H1 (cell line): ENCODE measurements around the gene DOHH. TPM values are rescaled to one million over a fixed set of nuclear protein-coding genes. Genes with fewer than 3 reads are reported as not detected.
A peak's percentile ranks its signal among the peaks of the same experiment; 100 is the strongest.

Experiments used
- CTCF ChIA-PET: fragments of 300-600 bp; sonication (Branson Sonifier 250); formaldehyde crosslinking; loops from one replicate; lab custom pipeline; 2021; ENCODE audit not compliant: partially characterized antibody; lab: Charles Lee
- POLR2A ChIA-PET: fragments of 300-600 bp; sonication (Branson Sonifier 250); formaldehyde crosslinking; loops from one replicate; lab custom pipeline; 2021; ENCODE audit warnings: inconsistent platforms; ENCODE audit not compliant: partially characterized antibody; lab: Charles Lee
- DNase-seq, 2 experiments: peaks; one replicate each; pipeline versions ENCODE4 v3.0.0 to v3.0.0-alpha.2; 2010 to 2022; ENCODE audit warnings: low spot score in 2 of 2, low read depth in 1 of 2, mixed read lengths in 1 of 2
- FAIRE-seq: peaks from 2 replicates; lab custom pipeline; 2011; peaks lifted over from hg19 to GRCh38; lab: Jason Lieb, UNC
- H2AFZ ChIP-seq: 2 replicates; pipeline ENCODE4 v1.8.1; 2012; ENCODE audit warnings: low read length, inconsistent platforms
- H2AK5ac ChIP-seq: 2 replicates; pipeline ENCODE4 v1.6.1; 2013; ENCODE audit warnings: low read depth, low read length
- H2BK120ac ChIP-seq: replicated peaks from 2 replicates; pipeline ENCODE3; 2013; ENCODE audit warnings: low read depth, low read length, inconsistent platforms
- H2BK12ac ChIP-seq: 2 replicates; pipeline ENCODE4 v1.6.1; 2013; ENCODE audit warnings: low read depth, low read length
- H2BK15ac ChIP-seq: 2 replicates; pipeline ENCODE4 v1.6.1; 2013; ENCODE audit warnings: low read length
- H2BK20ac ChIP-seq: 2 replicates; pipeline ENCODE4 v1.6.1; 2013; ENCODE audit warnings: low read length
- H2BK5ac ChIP-seq: 2 replicates; pipeline ENCODE4 v1.6.1; 2013; ENCODE audit warnings: low read depth, low read length
- H3K14ac ChIP-seq: 2 replicates; pipeline ENCODE4 v1.6.1; 2013; ENCODE audit warnings: inconsistent platforms; ENCODE audit not compliant: insufficient read length
- H3K18ac ChIP-seq: 2 replicates; pipeline ENCODE4 v1.6.1; 2013; ENCODE audit warnings: low read length; ENCODE audit errors: extremely low read depth
- H3K23ac ChIP-seq: 2 replicates; pipeline ENCODE4 v1.6.1; 2013; ENCODE audit warnings: inconsistent platforms; ENCODE audit not compliant: insufficient read length
- H3K23me2 ChIP-seq: 2 replicates; pipeline ENCODE4 v1.6.1; 2013; ENCODE audit warnings: low read depth, low read length
- H3K27ac ChIP-seq: 2 replicates; pipeline ENCODE4 v1.6.1; 2011; ENCODE audit warnings: low read depth, low read length, inconsistent platforms
- H3K27me3 ChIP-seq, 4 experiments: replicated peaks in 1 of 4; 1 replicate in 1 of 4; 2 replicates in 3 of 4; pipeline versions ENCODE4 v1.6.1 to v1.8.1; 2011 to 2013; ENCODE audit warnings: low read length in 3 of 4, mild to moderate bottlenecking in 3 of 4, inconsistent platforms in 2 of 4, mixed read lengths in 2 of 4, moderate library complexity in 1 of 4; ENCODE audit not compliant: control insufficient read depth in 3 of 4, insufficient read depth in 3 of 4; ENCODE audit errors: extremely low read depth in 1 of 4
- H3K36me3 ChIP-seq, 4 experiments: 2 replicates each; pipeline versions ENCODE4 v1.6.1 to v1.8.1; 2011 to 2013; ENCODE audit warnings: mild to moderate bottlenecking in 4 of 4, low read length in 3 of 4, moderate library complexity in 2 of 4, control low read depth in 1 of 4, inconsistent platforms in 1 of 4; ENCODE audit not compliant: insufficient read depth in 4 of 4, control insufficient read depth in 2 of 4
- H3K4ac ChIP-seq: replicated peaks from 2 replicates; pipeline ENCODE3; 2013; ENCODE audit warnings: low read length, low read depth, mixed read lengths, inconsistent platforms; ENCODE audit not compliant: insufficient read length
- H3K4me1 ChIP-seq, 4 experiments: replicated peaks in 1 of 4; 1 replicate in 1 of 4; 2 replicates in 3 of 4; pipeline versions ENCODE4 v1.6.1 to v1.8.1; 2011 to 2013; ENCODE audit warnings: low read length in 3 of 4, inconsistent platforms in 2 of 4, mixed read lengths in 1 of 4; ENCODE audit not compliant: insufficient read depth in 4 of 4, control insufficient read depth in 3 of 4
- H3K4me2 ChIP-seq, 2 experiments: 2 replicates each; pipeline versions ENCODE4 v1.6.1 to v1.8.1; 2011 to 2013; ENCODE audit warnings: low read depth in 2 of 2, low read length in 2 of 2, control low read depth in 1 of 2, inconsistent platforms in 1 of 2, mild to moderate bottlenecking in 1 of 2; ENCODE audit not compliant: insufficient read depth in 1 of 2
- H3K4me3 ChIP-seq, 4 experiments: fragments of 200-600, 300-600 bp in 1 of 4; sonication (generic), shearing (Covaris generic), sonication (Bioruptor Twin) in 1 of 4; 2 replicates each; pipeline versions ENCODE4 v1.5.1 to v1.8.1; 2011 to 2016; ENCODE audit warnings: low read length in 4 of 4, low read depth in 3 of 4, control low read depth in 2 of 4, inconsistent platforms in 2 of 4, mild to moderate bottlenecking in 2 of 4, mixed read lengths in 1 of 4, moderate library complexity in 1 of 4; ENCODE audit not compliant: insufficient read depth in 2 of 4; ENCODE audit errors: extremely low read depth in 1 of 4
- H3K56ac ChIP-seq: replicated peaks from 2 replicates; pipeline ENCODE3; 2013; ENCODE audit warnings: low read depth, mild to moderate bottlenecking, mixed read lengths, low read length, inconsistent platforms; ENCODE audit not compliant: insufficient read length
- H3K79me1 ChIP-seq: 2 replicates; pipeline ENCODE4 v1.6.1; 2013; ENCODE audit warnings: low read depth, low read length, control low read depth
- H3K79me2 ChIP-seq, 2 experiments: 2 replicates each; pipeline versions ENCODE4 v1.6.1 to v1.8.1; 2012 to 2013; ENCODE audit warnings: low read length in 2 of 2, mild to moderate bottlenecking in 2 of 2, inconsistent platforms in 1 of 2; ENCODE audit not compliant: insufficient read depth in 2 of 2, control insufficient read depth in 1 of 2
- H3K9ac ChIP-seq, 4 experiments: replicated peaks in 1 of 4; 1 replicate in 1 of 4; 2 replicates in 3 of 4; pipeline versions ENCODE4 v1.6.1 to v1.8.1; 2011 to 2013; ENCODE audit warnings: low read depth in 3 of 4, low read length in 3 of 4, control low read depth in 2 of 4, mild to moderate bottlenecking in 2 of 4, moderate library complexity in 2 of 4, inconsistent platforms in 1 of 4; ENCODE audit errors: extremely low read depth in 1 of 4
- H3K9me3 ChIP-seq, 2 experiments: 2 replicates each; pipeline versions ENCODE4 v1.6.1 to v1.8.1; 2012 to 2013; ENCODE audit warnings: mild to moderate bottlenecking in 2 of 2, moderate library complexity in 2 of 2, control low read depth in 1 of 2, inconsistent platforms in 1 of 2, low read depth in 1 of 2, low read length in 1 of 2, mixed read lengths in 1 of 2; ENCODE audit not compliant: insufficient read depth in 2 of 2
- H4K20me1 ChIP-seq, 2 experiments: replicated peaks in 1 of 2; 2 replicates each; pipeline versions ENCODE3 to v1.8.1; 2011 to 2013; ENCODE audit warnings: inconsistent platforms in 2 of 2, low read length in 2 of 2, mild to moderate bottlenecking in 1 of 2; ENCODE audit not compliant: insufficient read depth in 2 of 2, control insufficient read depth in 1 of 2
- H4K5ac ChIP-seq: 2 replicates; pipeline ENCODE4 v1.6.1; 2013; ENCODE audit warnings: low read length, low read depth, mixed read lengths, inconsistent platforms; ENCODE audit not compliant: insufficient read length
- H4K8ac ChIP-seq: 2 replicates; pipeline ENCODE4 v1.8.0; 2013; ENCODE audit warnings: mild to moderate bottlenecking, moderate library complexity, low read length, inconsistent platforms; ENCODE audit not compliant: insufficient read depth; ENCODE audit errors: extremely low read depth
- H4K91ac ChIP-seq: replicated peaks from 2 replicates; pipeline ENCODE3; 2013; ENCODE audit warnings: low read length, mixed read lengths, inconsistent platforms; ENCODE audit not compliant: insufficient read length
- CEBPB ChIP-seq: IDR thresholded peaks from 2 replicates; pipeline ENCODE4 v1.6.1; 2012; ENCODE audit warnings: low read depth, low read length
- CHD2 ChIP-seq: IDR thresholded peaks from 2 replicates; pipeline ENCODE4 v1.6.1; 2012; ENCODE audit warnings: low read length, improper control_type of control experiment
- SP1 ChIP-seq: IDR thresholded peaks from 2 replicates; pipeline ENCODE4 v1.6.1; 2011; ENCODE audit warnings: low read depth, low read length
- SP2 ChIP-seq: IDR thresholded peaks from 2 replicates; pipeline ENCODE4 v1.6.1; 2012; ENCODE audit warnings: mild to moderate bottlenecking, low read length, inconsistent platforms
- TCF12 ChIP-seq: IDR thresholded peaks from 2 replicates; pipeline ENCODE4 v1.6.1; 2011; ENCODE audit warnings: low read depth, mild to moderate bottlenecking, low read length
- YY1 ChIP-seq: IDR thresholded peaks from 2 replicates; pipeline ENCODE4 v1.6.1; 2011; ENCODE audit warnings: low read depth, mild to moderate bottlenecking, low read length
- WGBS, 2 experiments: shearing (Covaris generic) in 1 of 2; methylation state at CpG; one replicate each; pipeline versions ENCODE4 v1.1.6 to v1.1.7; 2013 to 2015; ENCODE audit warnings: low lambda C conversion rate in 2 of 2, mixed read lengths in 2 of 2, inconsistent platforms in 1 of 2, low coverage in 1 of 2, missing lambda C conversion rate in 1 of 2; ENCODE audit not compliant: insufficient replicate concordance in 2 of 2, insufficient coverage in 1 of 2, insufficient read length in 1 of 2; ENCODE audit errors: extremely low coverage in 1 of 2, missing lambda C conversion rate in 1 of 2; 5-methylcytosine and 5-hydroxymethylcytosine counted together
- polyA plus RNA-seq, 7 experiments: library from polyadenylated mRNA; depleted of rRNA in 3 of 7; stranded (reverse) in 5 of 7; unstranded in 2 of 7; fragments of >200 nt in 5 of 7; fragments of 200-250 nt in 2 of 7; gene quantifications; 1 replicate in 5 of 7; 2 replicates in 1 of 7; 4 replicates in 1 of 7; pipeline versions ENCODE4 v1.2.1 to v1.2.3, GENCODE V29; 2011 to 2013; ENCODE audit warnings: missing spikeins in 2 of 7, mixed read lengths in 2 of 7
- total RNA-seq: library from RNA; stranded (reverse); fragmentation: NEBNext Ultra II Directional; extraction: Animal tissue kit (Norgen Biotek cat#: 25700); gene quantifications from 2 replicates; pipeline ENCODE4 v1.2.1, GENCODE V29; 2021

The DOHH gene
- total and polyA plus RNA-seq, 2 of the 8 experiments (the other 6 are each of a cell fraction or from before 2014, with no cell fraction given), result 7.3 to 17.7 TPM

- Histone ChIP-seq H4K8ac (no peak overlapping the region), H2BK120ac (no peak overlapping the region), H3K36me3 (peaks cover 4 to 30% (median 16%) of the 10 kb centered on the region in 4 experiments; a peak in 7 of 8 replicates), H3K27me3 (no peaks in the 10 kb centered on the region), H3K4ac (no peak overlapping the region), H3K79me2 (peaks cover 0 to 17% of the 10 kb centered on the region in 2 experiments; a peak in 2 of 4 replicates), H3K14ac (no peak overlapping the region), H3K9ac (no peak overlapping the region), H4K20me1 (peaks cover 1 to 8% of the 10 kb centered on the region in 2 experiments), H3K18ac (no peak overlapping the region), H3K9me3 (no peaks in the 10 kb centered on the region), H2AK5ac (no peak overlapping the region), H4K5ac (no peak overlapping the region), H2BK12ac (no peak overlapping the region), H3K4me2 (no peak overlapping the region), H2AFZ (no peak overlapping the region), H2BK15ac (no peak overlapping the region), H3K56ac (no peak overlapping the region), H3K27ac (no peak overlapping the region; the same call in 1 of the 2 replicates), H4K91ac (no peak overlapping the region), H3K23me2 (no peaks in the 10 kb centered on the region; the same call in 1 of the 2 replicates), H2BK5ac (no peak overlapping the region), H3K4me1 (no peaks in the 10 kb centered on the region), H3K4me3 (no peak overlapping the region), H3K79me1 (no peaks in the 10 kb centered on the region; the same call in none of the 2 replicates), H3K23ac (no peak overlapping the region), H2BK20ac (no peak overlapping the region)
- WGBS, 2 experiments, result 84% methylated on average over 15 of the region's 15 CpGs; no CpG with 5 or more reads in 1 of the 2 experiments
- ChIA-PET CTCF (interaction anchor here (1.1 to 2.5 kb wide), 2 partner anchors 10 to 21 kb away, joined by 3 to 30 read pairs; partner anchors contain the start of gene SMIM44), POLR2A (interaction anchor here (0.7 to 2.2 kb wide), 6 partner anchors 8 to 203 kb away, joined by 3 to 10 read pairs (median 7); partner anchors contain the start of gene SMIM44)
- DNase-seq (peak in 1 of 2 experiments; percentile 88), FAIRE-seq (no peak)
- no peak for TF ChIP-seq CEBPB
- TF ChIP-seq SP2, result peak; percentile 62
- TF ChIP-seq YY1, result peak; percentile 59; the same call in 1 of the 2 replicates
- peak; percentile 97 for TF ChIP-seq SP1
- TF ChIP-seq CHD2, result peak; percentile 87
- TF ChIP-seq TCF12, result no peak
Observed at GRCh38 chr19:3494051-3494450, 6.4 kb downstream of the DOHH start.
